ENCODE results near the gene XXYLT1.
"Not testable (repeated sequence)": the region's sequence is repeated elsewhere in the genome, so short reads cannot be mapped to it uniquely, and the experiment has no call there.

The XXYLT1 gene

GRCh38 chr3:195197765-195198425, 73.1 kb downstream of the XXYLT1 start:
- Histone ChIP-seq H3K27ac (ENCODE audit: low read length) (no peak overlapping the region), H3K4me1 (ENCODE audit: control insufficient read depth in 1 of 2, insufficient read depth in 2 of 2, low read length in 2 of 2) (peaks cover 0 to 17% of the 10 kb centered on the region in 2 donors), H3K9me3 (ENCODE audit: control insufficient read depth in 1 of 2, low read length in 2 of 2) (no peaks in the 10 kb centered on the region)

GRCh38 chr3:195196266-195196665, 74.7 kb downstream of the XXYLT1 start:
- no peaks in the 10 kb centered on the region for H3K27me3 ChIP-seq (ENCODE audit: low read depth, low read length)
- H3K27ac ChIP-seq (ENCODE audit: low read length): no peak overlapping the region

More at GRCh38 chr3:195197765-195198425, 73.1 kb downstream of the XXYLT1 start:
- no peaks in the 10 kb centered on the region for H3K27me3 ChIP-seq (ENCODE audit: low read depth, low read length)
- no peaks in the 10 kb centered on the region for H3K36me3 ChIP-seq (ENCODE audit: control insufficient read depth in 1 of 2, insufficient read depth in 2 of 2, low read length in 2 of 2)
- no peak overlapping the region for H3K4me3 ChIP-seq (ENCODE audit: low read depth in 1 of 2, low read length in 2 of 2)

GRCh38 chr3:195195321-195196209, 75.4 kb downstream of the XXYLT1 start:
- Histone ChIP-seq H3K27me3 (ENCODE audit: low read depth, low read length) (no peaks in the 10 kb centered on the region), H3K4me1 (ENCODE audit: control insufficient read depth in 1 of 2, insufficient read depth in 2 of 2, low read length in 2 of 2) (peaks cover 0 to 17% of the 10 kb centered on the region in 2 donors), H3K27ac (ENCODE audit: low read length) (no peak overlapping the region), H3K9me3 (ENCODE audit: control insufficient read depth in 1 of 2, low read length in 2 of 2) (peaks cover 0 to 3% of the 10 kb centered on the region in 2 donors), H3K36me3 (ENCODE audit: control insufficient read depth in 1 of 2, insufficient read depth in 2 of 2, low read length in 2 of 2) (no peaks in the 10 kb centered on the region), H3K4me3 (ENCODE audit: low read depth in 1 of 2, low read length in 2 of 2) (no peak overlapping the region)

More at GRCh38 chr3:195196266-195196665, 74.7 kb downstream of the XXYLT1 start:
- no peaks in the 10 kb centered on the region for H3K36me3 ChIP-seq (ENCODE audit: control insufficient read depth in 1 of 2, insufficient read depth in 2 of 2, low read length in 2 of 2)
- no peaks in the 10 kb centered on the region for H3K9me3 ChIP-seq (ENCODE audit: control insufficient read depth in 1 of 2, low read length in 2 of 2)
- no peak overlapping the region for H3K4me3 ChIP-seq (ENCODE audit: low read depth in 1 of 2, low read length in 2 of 2)
- H3K4me1 ChIP-seq (ENCODE audit: control insufficient read depth in 1 of 2, insufficient read depth in 2 of 2, low read length in 2 of 2): peaks cover 0 to 17% of the 10 kb centered on the region in 2 donors

GRCh38 chr3:195194559-195195206, 76.3 kb downstream of the XXYLT1 start:
- Histone ChIP-seq H3K36me3 (ENCODE audit: control insufficient read depth in 1 of 2, insufficient read depth in 2 of 2, low read length in 2 of 2) (no peaks in the 10 kb centered on the region), H3K9me3 (ENCODE audit: control insufficient read depth in 1 of 2, low read length in 2 of 2) (peaks cover 0 to 3% of the 10 kb centered on the region in 2 donors), H3K4me1 (ENCODE audit: control insufficient read depth in 1 of 2, insufficient read depth in 2 of 2, low read length in 2 of 2) (peaks cover 0 to 17% of the 10 kb centered on the region in 2 donors), H3K27me3 (ENCODE audit: low read depth, low read length) (no peaks in the 10 kb centered on the region), H3K27ac (ENCODE audit: low read length) (peak overlapping the region; percentile 20), H3K4me3 (ENCODE audit: low read depth in 1 of 2, low read length in 2 of 2) (no peak overlapping the region)

- Histone ChIP-seq H3K4me1 (ENCODE audit: control insufficient read depth in 1 of 2, insufficient read depth in 2 of 2, low read length in 2 of 2) (peaks cover 0 to 38% of the 10 kb centered on the region in 2 donors), H3K4me3 (ENCODE audit: low read depth in 1 of 2, low read length in 2 of 2) (no peak overlapping the region), H3K9me3 (ENCODE audit: control insufficient read depth in 1 of 2, low read length in 2 of 2) (peaks cover 0 to 3% of the 10 kb centered on the region in 2 donors), H3K36me3 (ENCODE audit: control insufficient read depth in 1 of 2, insufficient read depth in 2 of 2, low read length in 2 of 2) (no peaks in the 10 kb centered on the region), H3K27ac (ENCODE audit: low read length) (no peak overlapping the region), H3K27me3 (ENCODE audit: low read depth, low read length) (no peaks in the 10 kb centered on the region)
These were observed 79.4 kb downstream of the XXYLT1 start for GRCh38 chr3:195191580-195191979.

- H3K27me3 ChIP-seq (ENCODE audit: low read depth, low read length): no peaks in the 10 kb centered on the region
These were observed 81.1 kb downstream of the XXYLT1 start for GRCh38 chr3:195189821-195190220.

GRCh38 chr3:195188426-195188927, 82.5 kb downstream of the XXYLT1 start:
- H3K4me1 ChIP-seq (ENCODE audit: control insufficient read depth in 1 of 2, insufficient read depth in 2 of 2, low read length in 2 of 2): peaks cover 0 to 46% of the 10 kb centered on the region in 2 donors
- H3K9me3 ChIP-seq (ENCODE audit: control insufficient read depth in 1 of 2, low read length in 2 of 2): peaks cover 0 to 3% of the 10 kb centered on the region in 2 donors
- H3K27ac ChIP-seq (ENCODE audit: low read length): no peak overlapping the region
- no peaks in the 10 kb centered on the region for H3K27me3 ChIP-seq (ENCODE audit: low read depth, low read length)
- no peak overlapping the region for H3K4me3 ChIP-seq (ENCODE audit: low read depth in 1 of 2, low read length in 2 of 2)
- no peaks in the 10 kb centered on the region for H3K36me3 ChIP-seq (ENCODE audit: control insufficient read depth in 1 of 2, insufficient read depth in 2 of 2, low read length in 2 of 2)

More at GRCh38 chr3:195189821-195190220, 81.1 kb downstream of the XXYLT1 start:
- no peaks in the 10 kb centered on the region for H3K36me3 ChIP-seq (ENCODE audit: control insufficient read depth in 1 of 2, insufficient read depth in 2 of 2, low read length in 2 of 2)
- H3K27ac ChIP-seq (ENCODE audit: low read length): no peak overlapping the region
- H3K9me3 ChIP-seq (ENCODE audit: control insufficient read depth in 1 of 2, low read length in 2 of 2): peaks cover 0 to 3% of the 10 kb centered on the region in 2 donors
- peaks cover 0 to 36% of the 10 kb centered on the region in 2 donors for H3K4me1 ChIP-seq (ENCODE audit: control insufficient read depth in 1 of 2, insufficient read depth in 2 of 2, low read length in 2 of 2)
- H3K4me3 ChIP-seq (ENCODE audit: low read depth in 1 of 2, low read length in 2 of 2): no peak overlapping the region

- Histone ChIP-seq H3K4me3 (ENCODE audit: low read depth in 1 of 2, low read length in 2 of 2) (no peak overlapping the region), H3K4me1 (ENCODE audit: control insufficient read depth in 1 of 2, insufficient read depth in 2 of 2, low read length in 2 of 2) (peaks cover 0 to 46% of the 10 kb centered on the region in 2 donors), H3K27ac (ENCODE audit: low read length) (peak overlapping the region; percentile 32), H3K27me3 (ENCODE audit: low read depth, low read length) (no peaks in the 10 kb centered on the region), H3K9me3 (ENCODE audit: control insufficient read depth in 1 of 2, low read length in 2 of 2) (peaks cover 0 to 3% of the 10 kb centered on the region in 2 donors), H3K36me3 (ENCODE audit: control insufficient read depth in 1 of 2, insufficient read depth in 2 of 2, low read length in 2 of 2) (no peaks in the 10 kb centered on the region)
These were observed 83.1 kb downstream of the XXYLT1 start for GRCh38 chr3:195187609-195188425.

- not testable (repeated sequence) for H3K4me3 ChIP-seq (ENCODE audit: low read depth in 1 of 2, low read length in 2 of 2); H3K27me3 ChIP-seq (ENCODE audit: low read depth, low read length); H3K9me3 ChIP-seq (ENCODE audit: control insufficient read depth in 1 of 2, low read length in 2 of 2); H3K36me3 ChIP-seq (ENCODE audit: control insufficient read depth in 1 of 2, insufficient read depth in 2 of 2, low read length in 2 of 2)
- Histone ChIP-seq H3K27ac (ENCODE audit: low read length) (peak overlapping the region; percentile 37), H3K4me1 (ENCODE audit: control insufficient read depth in 1 of 2, insufficient read depth in 2 of 2, low read length in 2 of 2) (peaks cover 4 to 54% of the 10 kb centered on the region in 2 donors)
These were observed 84.3 kb downstream of the XXYLT1 start for GRCh38 chr3:195186710-195187047.

GRCh38 chr3:195186041-195186709, 84.8 kb downstream of the XXYLT1 start:
- no peak overlapping the region for H3K4me3 ChIP-seq (ENCODE audit: low read depth in 1 of 2, low read length in 2 of 2)
- H3K9me3 ChIP-seq (ENCODE audit: control insufficient read depth in 1 of 2, low read length in 2 of 2): peaks cover 0 to 3% of the 10 kb centered on the region in 2 donors
- peaks cover 4 to 55% of the 10 kb centered on the region in 2 donors for H3K4me1 ChIP-seq (ENCODE audit: control insufficient read depth in 1 of 2, insufficient read depth in 2 of 2, low read length in 2 of 2)
- no peaks in the 10 kb centered on the region for H3K36me3 ChIP-seq (ENCODE audit: control insufficient read depth in 1 of 2, insufficient read depth in 2 of 2, low read length in 2 of 2)
- H3K27me3 ChIP-seq (ENCODE audit: low read depth, low read length): no peaks in the 10 kb centered on the region
- H3K27ac ChIP-seq (ENCODE audit: low read length): peak overlapping the region; percentile 37

Data from muscle layer of duodenum (tissue), 2 donors.